ENCODE data around the gene CPLX3.

The CPLX3 gene

DNA sequence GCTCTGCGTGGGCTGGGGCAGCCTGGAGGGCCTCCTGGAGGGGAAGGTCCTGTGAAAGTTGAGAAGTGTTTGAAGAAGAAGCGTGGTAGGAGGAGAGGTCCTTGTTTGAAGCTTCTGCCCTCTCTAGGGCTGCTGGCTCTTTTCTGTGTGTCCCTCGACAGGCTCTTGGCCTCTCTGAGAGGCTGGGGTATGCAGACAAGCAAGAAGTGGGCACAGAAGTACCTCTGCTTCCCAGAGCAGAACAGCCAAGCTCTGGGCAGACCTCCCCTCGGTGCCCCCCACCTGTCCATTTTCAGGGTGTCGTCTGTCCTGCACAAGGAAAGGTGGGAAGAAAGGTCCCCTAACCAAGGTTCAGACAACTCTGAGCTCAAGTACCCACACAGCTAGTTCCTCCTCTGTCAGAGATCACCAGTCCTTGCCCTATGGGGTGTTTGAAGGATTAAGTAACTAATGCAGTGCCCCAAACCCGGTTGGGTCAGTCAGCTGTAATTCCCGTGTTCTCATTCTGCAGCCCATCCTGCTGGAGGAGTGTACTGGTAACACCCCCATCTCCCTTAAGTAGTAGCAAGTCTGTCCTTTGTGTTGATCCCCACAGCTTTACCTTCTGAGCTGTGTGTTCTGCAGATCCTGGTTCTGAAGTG is 38.3 kb upstream of the CPLX3 start:
- DNase-seq (ENCODE audit: low read depth) = no peak

GRCh38 chr15:74788683-74789151 is 37.7 kb upstream of the CPLX3 start:
- DNase-seq (ENCODE audit: low read depth) = peak; percentile 38

- DNase-seq (ENCODE audit: low read depth) = no peak
These were observed 37.2 kb upstream of the CPLX3 start for GRCh38 chr15:74789171-74789631.

GRCh38 chr15:74789741-74790079 is 36.7 kb upstream of the CPLX3 start:
- no peak for DNase-seq (ENCODE audit: low read depth)

- DNase-seq (ENCODE audit: low read depth) = no peak
These were observed 36.1 kb upstream of the CPLX3 start for GRCh38 chr15:74790080-74790916.

GRCh38 chr15:74791007-74791406 is 35.4 kb upstream of the CPLX3 start:
- DNase-seq (ENCODE audit: low read depth) = no peak

DNA sequence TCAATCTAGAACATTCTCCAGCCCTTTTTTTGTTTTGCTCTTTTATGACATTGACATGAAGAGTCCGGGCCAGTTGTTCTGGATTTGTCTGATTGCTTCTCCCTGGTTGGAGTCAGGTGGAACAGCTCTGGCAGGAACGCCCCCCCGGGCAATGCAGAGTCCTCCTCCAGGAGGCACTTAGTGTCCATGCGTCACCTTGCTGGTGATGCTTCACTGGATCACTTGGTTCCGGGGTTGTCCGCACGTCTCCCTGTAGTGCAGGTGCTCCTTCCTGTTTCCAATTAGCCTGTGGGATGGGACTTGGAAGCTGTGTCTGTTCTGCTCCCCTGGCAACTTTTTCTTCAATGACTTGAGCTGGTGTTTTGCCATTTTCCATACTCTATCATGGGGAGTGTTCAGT is 34.8 kb upstream of the CPLX3 start:
- DNase-seq (ENCODE audit: low read depth) = no peak

DNA sequence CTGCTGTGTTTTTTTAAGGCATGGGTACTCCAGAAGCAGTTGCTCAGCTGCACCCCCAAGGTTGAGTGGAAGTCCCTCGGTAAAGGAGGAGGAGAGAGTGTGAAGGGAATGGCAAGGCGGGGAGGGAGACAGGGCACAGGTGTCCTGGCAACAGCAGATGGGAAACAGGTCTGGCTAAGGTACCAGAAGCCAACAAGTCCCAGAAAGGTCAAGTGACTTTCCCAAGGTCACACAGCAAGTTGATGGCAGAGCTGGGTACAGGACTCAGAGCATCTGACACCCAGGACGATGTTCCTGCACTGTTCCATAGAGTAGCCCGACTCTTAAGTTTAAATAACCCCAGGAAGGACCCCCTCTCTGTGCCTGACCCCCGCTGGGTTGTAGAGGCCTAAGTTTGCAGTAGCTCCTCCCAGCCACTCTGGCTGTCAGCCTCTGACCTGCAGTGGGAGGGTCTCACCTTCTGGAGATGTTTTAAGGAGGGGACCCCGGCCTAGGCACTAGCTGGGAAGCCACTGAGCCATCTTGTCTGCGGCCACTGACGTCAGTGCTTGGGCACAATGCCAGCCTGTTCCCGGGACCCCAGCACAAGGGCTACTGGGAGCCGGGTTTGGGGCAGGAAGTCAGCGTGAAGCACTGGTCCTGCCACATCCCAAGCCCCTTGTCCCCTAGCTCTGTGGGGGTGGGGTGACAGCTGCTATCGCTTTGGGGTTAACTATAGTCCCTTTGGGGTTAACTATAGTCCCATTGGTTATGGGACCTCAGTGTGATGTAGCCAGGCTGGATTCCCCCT is 34.0 kb upstream of the CPLX3 start:
- no peak for DNase-seq (ENCODE audit: low read depth)

DNA sequence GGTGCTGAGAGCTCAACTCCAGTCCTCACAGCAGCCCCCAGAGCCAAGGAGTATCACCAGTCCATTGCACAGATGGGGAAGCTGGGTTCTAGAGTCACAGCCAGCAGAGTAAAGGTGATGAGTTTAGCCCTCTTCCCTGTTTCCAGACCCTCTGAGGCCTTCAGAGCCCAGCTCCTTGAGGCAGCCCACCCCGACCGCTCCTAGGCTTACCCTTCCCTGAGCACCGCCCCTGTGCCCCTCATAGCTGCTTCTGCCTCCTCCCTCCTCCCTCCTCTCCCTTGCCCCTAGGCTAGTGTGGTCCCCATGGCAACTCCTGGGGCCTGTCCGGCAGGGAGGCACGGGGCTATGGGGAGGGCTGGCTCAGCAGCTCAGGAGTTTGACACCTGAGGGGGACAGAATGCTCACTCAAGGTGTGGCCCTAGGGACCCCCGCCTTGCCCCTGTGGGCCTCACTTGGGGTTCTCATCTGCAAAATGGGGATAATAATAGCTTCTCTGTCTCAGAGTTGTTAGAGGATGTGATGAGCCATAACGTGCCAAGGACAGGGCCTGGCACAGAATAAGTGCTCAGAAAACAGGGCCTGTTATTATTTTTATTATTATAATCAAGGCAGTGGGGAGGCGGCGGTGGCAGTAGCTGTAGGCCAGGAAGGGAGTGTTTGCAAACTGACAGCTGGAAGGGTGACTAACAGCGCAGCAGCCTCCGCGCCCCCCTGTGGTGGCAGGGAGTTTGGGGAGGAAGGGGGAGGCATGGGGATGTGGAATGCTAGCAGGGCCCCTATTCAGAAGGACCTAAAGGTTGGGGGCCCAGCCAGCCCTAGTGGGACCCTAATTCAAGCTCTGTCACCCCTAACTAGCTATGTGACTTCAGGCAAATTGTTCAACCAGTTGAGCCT is 33.0 kb upstream of the CPLX3 start:
- peak; percentile 58 for DNase-seq (ENCODE audit: low read depth)

GRCh38 chr15:74794248-74794969 is 32.0 kb upstream of the CPLX3 start:
- no peak for DNase-seq (ENCODE audit: low read depth)

DNA sequence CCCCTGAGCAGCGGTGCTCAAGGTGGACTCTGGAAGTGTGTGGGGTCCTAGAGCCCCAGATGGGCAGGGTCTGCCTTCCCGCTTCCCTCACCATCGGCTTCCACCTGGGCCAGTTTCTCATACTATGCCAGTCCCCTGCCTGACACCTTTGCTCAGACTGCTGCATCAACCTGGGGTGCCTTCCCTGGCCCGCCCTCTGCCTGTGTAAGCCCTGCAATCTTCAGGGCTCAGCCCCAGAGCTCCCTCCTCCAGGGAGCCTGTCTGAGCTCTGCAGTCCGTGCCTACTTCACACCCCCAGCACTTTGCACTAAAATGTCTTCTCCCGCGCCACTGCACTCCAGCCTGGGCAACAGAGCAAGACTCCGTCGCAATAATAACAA is 31.5 kb upstream of the CPLX3 start:
- no peak for DNase-seq (ENCODE audit: low read depth)

DNA sequence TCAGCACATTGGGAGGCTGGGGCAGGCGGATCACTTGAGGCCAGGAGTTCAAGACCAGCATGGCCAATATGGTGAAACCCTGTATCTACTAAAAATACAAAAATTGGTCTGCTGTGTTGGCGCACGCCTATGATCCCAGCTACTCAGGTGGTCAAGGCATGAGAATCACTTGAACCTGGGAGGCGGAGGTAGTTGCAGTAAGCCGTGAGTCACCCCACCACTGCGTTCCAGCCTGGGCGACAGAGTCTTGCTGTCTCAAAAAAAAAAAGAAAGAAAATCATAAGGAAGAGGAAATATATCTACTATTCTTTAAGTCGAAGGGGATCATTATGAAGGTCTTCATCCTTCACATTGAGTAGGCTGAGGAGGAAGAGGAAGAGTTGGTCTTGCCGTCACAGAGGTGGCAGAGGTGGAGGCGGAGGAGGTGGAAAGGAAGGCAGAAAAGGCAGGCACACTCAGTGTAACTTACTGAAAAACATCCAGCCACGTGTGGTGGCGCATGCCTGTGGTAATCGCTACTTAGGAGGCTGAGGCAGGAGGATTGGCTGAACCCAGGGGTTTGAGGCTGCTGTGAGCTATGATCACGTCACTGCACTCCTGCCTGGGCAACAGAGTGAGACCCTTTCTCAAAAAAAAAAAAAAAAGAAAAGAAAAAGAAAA is 30.3 kb upstream of the CPLX3 start:
- DNase-seq (ENCODE audit: low read depth) = no peak

DNA sequence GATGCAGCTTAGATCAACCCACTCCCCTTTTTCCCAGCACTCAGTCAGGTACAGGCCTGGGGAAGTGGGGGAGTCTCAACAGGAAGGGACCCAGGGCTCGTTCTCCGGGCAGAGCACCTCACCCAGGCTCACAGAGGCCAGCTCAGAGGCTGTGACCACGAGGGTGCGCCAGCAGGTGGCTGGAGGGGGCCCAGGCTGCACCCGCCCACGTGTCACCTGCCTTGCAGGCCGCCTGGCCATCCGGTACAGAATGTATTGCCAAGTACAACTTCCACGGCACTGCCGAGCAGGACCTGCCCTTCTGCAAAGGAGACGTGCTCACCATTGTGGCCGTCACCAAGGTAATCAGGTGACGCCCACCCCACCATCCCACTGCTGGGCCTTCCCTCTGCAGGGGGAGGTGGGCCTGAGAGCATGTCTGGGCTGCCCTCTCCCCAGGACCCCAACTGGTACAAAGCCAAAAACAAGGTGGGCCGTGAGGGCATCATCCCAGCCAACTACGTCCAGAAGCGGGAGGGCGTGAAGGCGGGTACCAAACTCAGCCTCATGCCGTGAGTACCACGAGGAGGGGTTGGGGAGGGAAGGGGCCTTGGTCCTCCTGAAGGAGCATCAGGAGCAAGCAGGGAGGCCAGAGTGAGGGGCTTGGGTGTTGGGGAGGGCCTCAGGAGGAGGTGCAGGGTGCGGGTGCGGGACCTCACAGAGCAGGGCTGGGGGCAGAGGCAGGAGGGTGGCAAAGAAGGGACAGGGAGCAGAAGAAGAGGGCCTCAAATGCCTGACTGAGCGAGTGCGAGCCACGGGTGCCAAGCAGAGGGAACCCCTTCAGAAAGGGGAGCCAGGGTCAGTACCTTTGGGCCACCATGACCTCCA is 27.8 kb upstream of the CPLX3 start:
- DNase-seq (ENCODE audit: low read depth) = no peak

DNA sequence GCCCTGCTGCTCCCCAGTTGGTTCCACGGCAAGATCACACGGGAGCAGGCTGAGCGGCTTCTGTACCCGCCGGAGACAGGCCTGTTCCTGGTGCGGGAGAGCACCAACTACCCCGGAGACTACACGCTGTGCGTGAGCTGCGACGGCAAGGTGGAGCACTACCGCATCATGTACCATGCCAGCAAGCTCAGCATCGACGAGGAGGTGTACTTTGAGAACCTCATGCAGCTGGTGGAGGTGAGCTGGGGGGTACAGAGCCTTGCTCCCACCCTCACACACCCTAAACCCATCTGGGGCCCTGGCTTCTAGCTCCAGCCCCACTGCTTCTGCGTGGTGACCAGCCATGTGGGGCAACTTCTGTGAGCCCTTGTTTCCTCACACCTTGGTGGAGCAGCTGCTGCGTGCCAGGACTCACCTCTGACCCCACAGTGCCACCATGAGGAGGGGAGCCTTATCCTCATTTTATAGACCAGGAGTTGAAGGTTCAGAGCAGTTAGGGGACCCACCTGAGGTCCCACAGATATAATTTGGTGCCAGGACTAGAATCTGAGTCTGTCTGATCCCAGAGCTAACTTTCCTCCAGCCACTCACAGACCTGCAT is 27.1 kb upstream of the CPLX3 start:
- DNase-seq (ENCODE audit: low read depth) = no peak

DNA sequence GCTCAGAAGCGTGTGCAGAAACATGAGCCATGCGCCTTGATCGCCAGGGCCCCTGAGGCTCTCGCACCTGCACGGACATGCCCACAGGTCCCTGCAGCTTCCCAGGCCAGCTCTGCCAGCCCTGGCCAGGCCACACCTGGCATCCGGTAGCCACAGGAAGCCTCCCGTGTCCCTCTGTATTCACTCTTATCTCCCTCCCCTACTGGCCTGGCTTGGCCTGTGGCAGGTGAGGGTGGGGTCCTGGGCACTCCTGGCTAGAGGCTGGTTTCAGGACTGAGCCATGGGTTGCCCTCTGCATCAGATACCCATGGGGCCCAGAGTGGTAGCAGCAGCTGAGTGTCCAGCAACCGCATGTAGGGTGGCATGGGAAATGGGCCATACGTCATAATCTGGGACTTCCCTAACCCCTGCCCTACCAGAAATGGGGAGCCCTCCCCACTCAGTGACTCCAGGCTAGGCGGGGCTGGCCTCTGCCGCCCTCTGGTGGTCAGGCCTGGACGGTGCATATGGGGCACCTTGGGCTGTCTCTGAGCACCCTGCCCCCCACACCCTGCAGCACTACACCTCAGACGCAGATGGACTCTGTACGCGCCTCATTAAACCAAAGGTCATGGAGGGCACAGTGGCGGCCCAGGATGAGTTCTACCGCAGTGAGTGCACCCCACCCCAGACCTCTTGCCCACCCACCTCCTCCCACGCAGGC is 26.4 kb upstream of the CPLX3 start:
- peak; percentile 80 for DNase-seq (ENCODE audit: low read depth)

- DNase-seq (ENCODE audit: low read depth) = no peak
These were observed 25.8 kb upstream of the CPLX3 start for GRCh38 chr15:74800559-74801094.

GRCh38 chr15:74801311-74801997 is 25.0 kb upstream of the CPLX3 start:
- no peak for DNase-seq (ENCODE audit: low read depth)

GRCh38 chr15:74802290-74802689 is 24.1 kb upstream of the CPLX3 start:
- DNase-seq (ENCODE audit: low read depth) = no peak

All from activated gamma-delta T cell treated with anti-CD3 and anti-CD28 coated beads, Interleukin-2, amount 50 U/mL, for 16 hours (primary cell).